HCT116 (cell line): ENCODE measurements around the gene PKHD1. TPM values are rescaled to one million over a fixed set of nuclear protein-coding genes. Genes with fewer than 3 reads are reported as not detected.

Experiments used
- ATAC-seq: fragments of 200-7000 bp; cut with Tn5 transposase; 2 replicates; pipeline ENCODE4 v1.9.1; 2020; ENCODE audit warnings: mild to moderate bottlenecking, moderate library complexity
- BruUV-seq: library from RNA; stranded (reverse); fragments of 400-500 nt; replicated peaks from 2 replicates; lab custom pipeline; 2021; lab: Mats Ljungman, UMichigan
- CTCF ChIA-PET: fragments of 300-600 bp; sonication (Branson Sonifier 250); formaldehyde crosslinking; loops from one replicate; lab custom pipeline; 2021; ENCODE audit warnings: antibody characterized with exemption; lab: Charles Lee
- POLR2A ChIA-PET: fragments of 300-600, 350-600 bp; sonication (Branson Sonifier 250); formaldehyde crosslinking; loops from one replicate; lab custom pipeline; 2021; ENCODE audit warnings: antibody characterized with exemption; lab: Charles Lee
- RAD21 ChIA-PET, 2 experiments: fragments of 300-600 bp; sonication (Branson Sonifier 250); formaldehyde crosslinking; loops; one replicate each; lab custom pipeline; 2023; ENCODE audit warnings: low total read pairs in 2 of 2; ENCODE audit not compliant: uncharacterized antibody in 2 of 2, unreplicated experiment in 2 of 2, low non-redundant PET in 1 of 2; lab: Charles Lee
- DNase-seq: peaks from one replicate; pipeline ENCODE4 v3.0.0-alpha.2; 2010; ENCODE audit warnings: low read depth, low spot score
- H2AFZ ChIP-seq: fragments of 200-600 bp; shearing (Covaris generic), sonication (generic); 2 replicates; pipeline ENCODE4 v1.6.1; 2017; ENCODE audit warnings: low read depth, mixed run types, mixed read lengths, antibody characterized with exemption, low read length; ENCODE audit not compliant: poor library complexity, severe bottlenecking
- H3K27ac ChIP-seq: 2 replicates; pipeline ENCODE4 v1.5.1; 2012; ENCODE audit warnings: low read depth, low read length
- H3K27me3 ChIP-seq: fragments of 200-600 bp; sonication (generic); 2 replicates; pipeline ENCODE4 v1.6.1; 2016; ENCODE audit warnings: mixed run types, low read length, mixed read lengths; ENCODE audit not compliant: insufficient read depth
- H3K36me3 ChIP-seq, 2 experiments: fragments of 200-500 bp in 1 of 2; fragments of 200-600 bp in 1 of 2; sonication (Bioruptor generic) in 1 of 2; sonication (generic) in 1 of 2; 2 replicates each; pipeline versions ENCODE4 v1.5.1 to v1.6.1; 2014 to 2016; ENCODE audit warnings: low read length in 2 of 2, inconsistent platforms in 1 of 2, mixed read lengths in 1 of 2, mixed run types in 1 of 2; ENCODE audit not compliant: insufficient read depth in 2 of 2, control insufficient read depth in 1 of 2
- H3K4me1 ChIP-seq, 2 experiments: fragments of 200-600 bp in 1 of 2; sonication (generic) in 1 of 2; 2 replicates each; pipeline versions ENCODE4 v1.5.1 to v1.6.1; 2012 to 2017; ENCODE audit warnings: low read length in 2 of 2, inconsistent platforms in 1 of 2, mild to moderate bottlenecking in 1 of 2, mixed read lengths in 1 of 2, mixed run types in 1 of 2, moderate library complexity in 1 of 2; ENCODE audit not compliant: insufficient read depth in 2 of 2, control insufficient read depth in 1 of 2
- H3K4me2 ChIP-seq: fragments of 200-600 bp; sonication (generic); 2 replicates; pipeline ENCODE4 v1.6.1; 2017; ENCODE audit warnings: mixed run types, low read length, mixed read lengths
- H3K4me3 ChIP-seq, 2 experiments: fragments of 200-600 bp in 1 of 2; sonication (generic) in 1 of 2; replicated peaks in 1 of 2; 2 replicates each; pipeline ENCODE4 v1.5.1; 2011 to 2016; ENCODE audit warnings: low read length in 2 of 2, control low read depth in 1 of 2, low read depth in 1 of 2, mild to moderate bottlenecking in 1 of 2, mixed read lengths in 1 of 2, mixed run types in 1 of 2
- H3K79me2 ChIP-seq: fragments of 200-600 bp; sonication (generic); 2 replicates; pipeline ENCODE4 v1.6.1; 2017; ENCODE audit warnings: mild to moderate bottlenecking, mixed run types, low read length, moderate library complexity, mixed read lengths; ENCODE audit not compliant: insufficient read depth
- H3K9ac ChIP-seq: fragments of 200-600 bp; sonication (generic); 2 replicates; pipeline ENCODE4 v1.6.1; 2016; ENCODE audit warnings: low read length, mixed read lengths
- H3K9me2 ChIP-seq: fragments of 200-600 bp; sonication (generic), shearing (Covaris generic); 2 replicates; pipeline ENCODE4 v1.6.1; 2017; ENCODE audit warnings: mixed run types, mild to moderate bottlenecking, moderate library complexity; ENCODE audit not compliant: insufficient read depth
- H3K9me3 ChIP-seq, 2 experiments: fragments of 200-500 bp in 1 of 2; fragments of 200-600 bp in 1 of 2; sonication (Bioruptor generic) in 1 of 2; sonication (generic) in 1 of 2; 2 replicates each; pipeline ENCODE4 v1.6.1; 2014 to 2017; ENCODE audit warnings: low read length in 2 of 2, mixed read lengths in 2 of 2, inconsistent platforms in 1 of 2, low read depth in 1 of 2, mild to moderate bottlenecking in 1 of 2, mixed run types in 1 of 2, moderate library complexity in 1 of 2; ENCODE audit not compliant: control insufficient read depth in 1 of 2, insufficient read depth in 1 of 2
- H4K20me1 ChIP-seq: fragments of 200-600 bp; sonication (generic), shearing (Covaris generic); 2 replicates; pipeline ENCODE4 v1.6.1; 2017; ENCODE audit warnings: mixed run types, mild to moderate bottlenecking, moderate library complexity; ENCODE audit not compliant: insufficient read depth
- CBX3 ChIP-seq: IDR thresholded peaks from 2 replicates; pipeline ENCODE4 v1.6.1; 2012; ENCODE audit warnings: low read depth
- ELF1 ChIP-seq: IDR thresholded peaks from 2 replicates; pipeline ENCODE4 v1.6.1; 2012; ENCODE audit warnings: low read depth, borderline replicate concordance
- EZH2 ChIP-seq: fragments of 200-600 bp; sonication (generic); IDR thresholded peaks from 2 replicates; pipeline ENCODE4 v1.6.1; 2017; ENCODE audit warnings: antibody characterized with exemption, mixed run types
- JUND ChIP-seq: IDR thresholded peaks from 2 replicates; pipeline ENCODE4 v1.6.1; 2012
- POLR2A ChIP-seq: IDR thresholded peaks from 2 replicates; pipeline ENCODE4 v1.7.0; 2011; ENCODE audit warnings: borderline replicate concordance; ENCODE audit not compliant: insufficient read depth, insufficient read length; ENCODE audit errors: extremely low read depth
- RAD21 ChIP-seq: IDR thresholded peaks from 2 replicates; pipeline ENCODE4 v1.6.1; 2012; ENCODE audit warnings: low read depth, mild to moderate bottlenecking
- SP1 ChIP-seq: IDR thresholded peaks from 2 replicates; pipeline ENCODE4 v1.6.1; 2012; ENCODE audit warnings: low read depth
- SRF ChIP-seq: IDR thresholded peaks from 2 replicates; pipeline ENCODE4 v1.6.1; 2012; ENCODE audit warnings: low read depth
- TCF7L2 ChIP-seq: IDR thresholded peaks from 2 replicates; pipeline ENCODE4 v1.7.0; 2011; ENCODE audit warnings: borderline replicate concordance, inconsistent platforms; ENCODE audit not compliant: insufficient read depth, insufficient read length; ENCODE audit errors: extremely low read depth
- YY1 ChIP-seq: IDR thresholded peaks from 2 replicates; pipeline ENCODE4 v1.6.1; 2011; ENCODE audit warnings: low read length, low read depth, moderate library complexity, mild to moderate bottlenecking; ENCODE audit not compliant: insufficient replicate concordance; ENCODE audit errors: extremely low read depth
- ZFX ChIP-seq: fragments of 450-650 bp; IDR thresholded peaks from 2 replicates; pipeline ENCODE4 v1.6.1; 2017
- ZNF274 ChIP-seq: fragments of 200-500 bp; sonication (Bioruptor generic); IDR thresholded peaks from 2 replicates; pipeline ENCODE4 v1.6.1; 2014; ENCODE audit warnings: mild to moderate bottlenecking, low read depth, low read length, inconsistent platforms
- intact Hi-C: fragments of 100-400 bp; cut with micrococcal nuclease; formaldehyde crosslinking; loops from 2 replicates; pipeline ENCODE4 v1.10.0; 2022
- total RNA-seq: library from RNA; stranded (reverse); gene quantifications from one replicate; pipeline ENCODE4 v1.2.1, GENCODE V29; 2021; ENCODE audit not compliant: unreplicated experiment
- TF ChIP-seq, protein P1 (sequence below): IDR thresholded peaks from 2 replicates; pipeline ENCODE4 v1.6.1; 2012

PKHD1 gene
- total RNA-seq, 1 experiment from 2014 or later: not detected

DNA sequence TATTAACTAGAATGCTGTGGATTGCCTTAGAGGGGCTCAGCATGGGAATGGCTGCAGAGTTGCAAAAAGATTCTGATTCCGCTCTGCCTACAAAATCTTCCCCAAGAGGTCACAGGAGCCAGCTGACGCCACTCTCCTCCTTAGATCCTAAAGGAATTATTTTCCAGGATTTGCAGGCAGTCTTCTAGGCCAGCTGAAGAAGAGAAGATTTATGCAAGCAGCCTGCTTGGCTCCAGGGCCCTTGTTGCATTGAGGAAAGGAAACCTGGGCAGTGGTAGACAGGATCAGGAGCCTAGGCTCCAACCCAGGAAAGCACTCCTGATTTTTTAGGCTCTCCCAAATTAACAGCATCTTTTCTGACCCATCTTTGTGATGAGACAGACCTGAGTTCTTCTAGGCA, 245.8 kb downstream of the PKHD1 start:
- Histone ChIP-seq H3K4me1 (no peaks in the 10 kb centered on the region), H3K4me2 (no peak overlapping the region), H3K9me3 (no peaks in the 10 kb centered on the region), H4K20me1 (no peaks in the 10 kb centered on the region), H3K36me3 (no peaks in the 10 kb centered on the region), H3K4me3 (no peak overlapping the region), H2AFZ (no peak overlapping the region), H3K79me2 (no peaks in the 10 kb centered on the region), H3K27me3 (no peaks in the 10 kb centered on the region), H3K9me2 (no peaks in the 10 kb centered on the region), H3K27ac (no peak overlapping the region), H3K9ac (no peak overlapping the region)
- CTCF ChIA-PET: no interaction called here
- TF ChIP-seq ZNF274 (no peak), TCF7L2 (no peak), POLR2A (no peak), RAD21 (no peak), JUND (no peak), YY1 (no peak), CBX3 (no peak), SRF (no peak), EZH2 (no peak), ZFX (no peak), SP1 (no peak)
- TF ChIP-seq, protein P1, sequence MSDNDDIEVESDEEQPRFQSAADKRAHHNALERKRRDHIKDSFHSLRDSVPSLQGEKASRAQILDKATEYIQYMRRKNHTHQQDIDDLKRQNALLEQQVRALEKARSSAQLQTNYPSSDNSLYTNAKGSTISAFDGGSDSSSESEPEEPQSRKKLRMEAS: no peak
- DNase-seq (no peak), ATAC-seq (no peak)
- intact Hi-C loops: no loop called here
- POLR2A ChIA-PET: no interaction called here
- RAD21 ChIA-PET: no interaction called here
- no TSS peak for BruUV-seq

DNA sequence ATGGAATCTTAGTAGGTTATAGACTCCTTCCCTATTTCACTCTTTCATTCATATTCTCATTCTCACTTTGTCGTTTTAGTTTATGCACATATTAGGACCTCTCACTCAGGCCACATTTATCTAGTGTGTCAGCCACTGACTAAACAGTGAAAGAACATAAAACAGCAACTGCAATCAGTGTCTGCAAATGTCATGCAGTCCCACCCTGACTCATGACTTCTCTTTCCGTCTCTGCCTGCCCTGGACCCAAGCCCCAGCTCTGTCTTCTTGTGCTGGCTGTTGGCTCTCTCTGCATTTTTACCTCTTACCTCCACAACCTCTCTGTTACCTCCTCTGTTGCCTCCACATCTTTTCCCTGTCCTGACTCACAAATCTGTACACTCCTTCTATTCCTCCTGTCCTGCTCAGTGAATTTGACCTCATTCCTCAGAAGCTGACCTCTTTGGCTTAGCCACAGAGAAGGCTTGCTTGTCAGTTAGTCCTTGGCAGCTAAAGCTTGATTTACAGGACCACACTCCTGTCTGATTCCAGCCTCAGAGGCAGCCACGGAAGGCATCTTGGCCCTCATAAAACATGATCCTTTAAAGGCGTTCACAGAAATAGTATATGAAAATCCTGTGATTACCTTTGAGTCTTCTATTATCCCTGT, 247.6 kb downstream of the PKHD1 start:
- no peak overlapping the region for H2AFZ ChIP-seq
- no peaks in the 10 kb centered on the region for H3K4me1 ChIP-seq

More for the DNA sequence above, 247.6 kb downstream of the PKHD1 start:
- Histone ChIP-seq H4K20me1 (no peaks in the 10 kb centered on the region), H3K9ac (no peak overlapping the region), H3K36me3 (no peaks in the 10 kb centered on the region), H3K9me3 (no peaks in the 10 kb centered on the region), H3K4me3 (no peak overlapping the region), H3K27me3 (no peaks in the 10 kb centered on the region), H3K4me2 (no peak overlapping the region)
- DNase-seq: no peak
- RAD21 ChIA-PET: no interaction called here
- no TSS peak for BruUV-seq
- intact Hi-C loops: no loop called here
- TF ChIP-seq, protein P1: no peak
- no peak for TF ChIP-seq ELF1
- TF ChIP-seq, all 23 proteins: peak for 0
- ChIA-PET POLR2A (no interaction called here), CTCF (no interaction called here)
- no peaks in the 10 kb centered on the region for H3K79me2 ChIP-seq
- H3K27ac ChIP-seq: no peak overlapping the region
- no peak for ATAC-seq
- no peaks in the 10 kb centered on the region for H3K9me2 ChIP-seq
